ENCODE measurements around the gene NTRK1.

DNA sequence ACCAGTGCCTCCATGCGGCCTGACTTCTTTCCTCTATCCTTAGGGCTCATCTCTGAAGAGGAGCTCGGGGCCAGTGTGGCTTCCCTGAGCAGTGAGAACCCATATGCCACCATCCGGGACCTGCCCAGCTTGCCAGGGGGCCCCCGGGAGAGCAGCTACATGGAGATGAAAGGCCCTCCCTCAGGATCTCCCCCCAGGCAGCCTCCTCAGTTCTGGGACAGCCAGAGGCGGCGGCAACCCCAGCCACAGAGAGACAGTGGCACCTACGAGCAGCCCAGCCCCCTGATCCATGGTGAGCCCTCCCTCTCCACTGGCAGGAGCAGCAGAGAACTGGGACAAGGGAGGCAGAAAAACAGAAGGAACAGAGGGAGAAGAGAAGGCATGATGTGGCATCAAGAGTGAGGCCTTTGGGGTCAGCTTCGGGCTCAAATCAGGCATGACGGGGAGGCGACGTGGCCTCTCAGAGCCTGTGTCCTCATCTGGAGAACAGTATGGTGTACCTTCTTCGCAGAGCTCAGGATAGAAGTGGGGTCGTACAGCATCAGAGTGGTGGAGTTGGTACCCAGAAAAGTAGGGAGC, 53.2 kb downstream of the NTRK1 start:
- TF ChIP-seq CTCF (IDR thresholded peaks at IDR 0.05) (no peak), EZH2 (IDR thresholded peaks at IDR 0.05; ENCODE audit: borderline replicate concordance, insufficient read depth, low read depth, low read length, poor library complexity, severe bottlenecking) (no peak)

Data from B cell (primary cell).